ENCODE measurements around the gene EBI3. TPM values are rescaled to one million over a fixed set of nuclear protein-coding genes. Genes with fewer than 3 reads are reported as not detected.

EBI3 gene
- total RNA-seq, 6 experiments from 2014 or later: 0.17 to 0.61 (median 0.37) TPM

DNA sequence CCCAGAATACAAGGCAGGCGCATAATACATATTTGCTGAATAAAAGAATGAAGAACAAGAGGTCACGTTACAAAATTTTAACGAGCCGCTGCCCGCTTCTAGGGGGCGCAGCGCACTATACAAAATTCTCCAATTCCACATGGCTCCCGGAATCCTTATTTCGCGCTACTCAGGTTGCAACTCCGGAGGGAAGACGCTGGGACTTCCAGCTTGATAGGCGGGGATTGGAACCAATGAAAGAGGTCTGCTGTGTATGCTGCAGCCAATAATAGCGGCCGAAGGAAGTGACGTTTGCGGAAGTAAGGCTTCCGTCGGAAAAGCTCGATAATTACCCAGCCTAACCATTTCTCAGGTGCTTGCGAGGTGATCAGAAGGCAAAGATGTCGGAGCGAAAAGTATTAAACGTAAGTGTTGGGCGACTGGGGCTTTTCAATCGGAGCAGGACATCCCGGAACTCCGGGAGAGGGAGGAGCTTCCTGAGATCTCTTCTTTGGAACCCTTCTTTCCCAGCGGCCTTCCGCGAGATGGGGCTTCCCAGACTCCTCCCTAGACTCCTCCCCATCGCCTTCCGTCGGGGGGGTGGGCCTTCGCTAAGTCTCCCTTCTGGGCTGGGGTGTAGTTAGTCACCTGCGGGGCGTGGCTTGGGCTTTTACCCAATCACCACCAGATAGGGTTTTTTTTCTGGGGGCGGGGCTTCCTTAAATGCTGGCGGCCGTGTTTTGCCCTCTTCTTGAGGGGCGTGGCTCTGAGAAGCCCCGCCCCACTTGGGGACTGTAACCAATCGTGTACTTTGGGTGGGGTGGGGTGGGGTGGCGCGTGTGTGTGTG is 17.7 kb downstream of the EBI3 start, which contains the start of gene YJU2:
YJU2 (plus strand) TSS at position 314 of the 827 bp plus-strand sequence; CDS start at position 381, 67 bp downstream.
- Mint-ChIP-seq H3K27me3 (ENCODE audit: insufficient read depth) (peaks cover 9% of the 10 kb centered on the region), H3K4me3 (peak within 1 kb of the TSS; percentile 98), H3K27ac (peak within 1 kb of the TSS; percentile 100), H3K36me3 (ENCODE audit: low read depth) (peaks cover 24% of the 10 kb centered on the region), H3K9me3 (peaks cover 4% of the 10 kb centered on the region), H3K4me1 (ENCODE audit: low read depth) (peaks cover 5% of the 10 kb centered on the region)
- peak; percentile 98 for DNase-seq
- TF ChIP-seq, protein P1, sequence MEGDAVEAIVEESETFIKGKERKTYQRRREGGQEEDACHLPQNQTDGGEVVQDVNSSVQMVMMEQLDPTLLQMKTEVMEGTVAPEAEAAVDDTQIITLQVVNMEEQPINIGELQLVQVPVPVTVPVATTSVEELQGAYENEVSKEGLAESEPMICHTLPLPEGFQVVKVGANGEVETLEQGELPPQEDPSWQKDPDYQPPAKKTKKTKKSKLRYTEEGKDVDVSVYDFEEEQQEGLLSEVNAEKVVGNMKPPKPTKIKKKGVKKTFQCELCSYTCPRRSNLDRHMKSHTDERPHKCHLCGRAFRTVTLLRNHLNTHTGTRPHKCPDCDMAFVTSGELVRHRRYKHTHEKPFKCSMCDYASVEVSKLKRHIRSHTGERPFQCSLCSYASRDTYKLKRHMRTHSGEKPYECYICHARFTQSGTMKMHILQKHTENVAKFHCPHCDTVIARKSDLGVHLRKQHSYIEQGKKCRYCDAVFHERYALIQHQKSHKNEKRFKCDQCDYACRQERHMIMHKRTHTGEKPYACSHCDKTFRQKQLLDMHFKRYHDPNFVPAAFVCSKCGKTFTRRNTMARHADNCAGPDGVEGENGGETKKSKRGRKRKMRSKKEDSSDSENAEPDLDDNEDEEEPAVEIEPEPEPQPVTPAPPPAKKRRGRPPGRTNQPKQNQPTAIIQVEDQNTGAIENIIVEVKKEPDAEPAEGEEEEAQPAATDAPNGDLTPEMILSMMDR (IDR thresholded peaks at IDR 0.05): peak; percentile 74

DNA sequence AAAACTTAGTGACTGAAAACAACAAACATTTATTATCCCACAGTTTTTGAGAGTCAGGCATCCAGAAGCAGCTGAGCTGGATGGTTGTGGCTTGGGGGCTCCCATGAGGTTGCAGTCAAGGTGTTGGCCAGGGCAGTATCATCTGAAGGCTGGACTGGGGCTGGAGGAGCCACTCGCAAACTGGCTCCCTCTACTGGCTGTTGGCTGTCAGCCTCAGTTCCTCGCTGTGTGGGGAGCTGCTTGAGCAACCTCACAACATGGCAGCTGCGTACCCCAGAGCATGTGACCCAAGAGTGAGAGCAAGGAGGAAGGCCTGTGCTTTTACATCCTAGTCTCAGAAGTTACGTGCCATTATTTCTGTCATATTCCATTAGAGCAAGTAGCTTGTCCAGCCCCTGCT is 27.2 kb downstream of the EBI3 start:
- peaks cover 38% of the 10 kb centered on the region for H3K36me3 Mint-ChIP-seq (ENCODE audit: low read depth)
- no peak overlapping the region for H3K4me3 Mint-ChIP-seq
- no peak overlapping the region for H3K27ac Mint-ChIP-seq
- DNase-seq: no peak
- TF ChIP-seq, protein P1 (IDR thresholded peaks at IDR 0.05): peak; percentile 41; the same call in 1 of the 2 replicates
- no peaks in the 10 kb centered on the region; the same call in 1 of the 2 replicates for H3K9me3 Mint-ChIP-seq
- H3K4me1 Mint-ChIP-seq (ENCODE audit: low read depth): no peaks in the 10 kb centered on the region
- H3K27me3 Mint-ChIP-seq (ENCODE audit: insufficient read depth): no peaks in the 10 kb centered on the region; the same call in none of the 2 replicates

DNA sequence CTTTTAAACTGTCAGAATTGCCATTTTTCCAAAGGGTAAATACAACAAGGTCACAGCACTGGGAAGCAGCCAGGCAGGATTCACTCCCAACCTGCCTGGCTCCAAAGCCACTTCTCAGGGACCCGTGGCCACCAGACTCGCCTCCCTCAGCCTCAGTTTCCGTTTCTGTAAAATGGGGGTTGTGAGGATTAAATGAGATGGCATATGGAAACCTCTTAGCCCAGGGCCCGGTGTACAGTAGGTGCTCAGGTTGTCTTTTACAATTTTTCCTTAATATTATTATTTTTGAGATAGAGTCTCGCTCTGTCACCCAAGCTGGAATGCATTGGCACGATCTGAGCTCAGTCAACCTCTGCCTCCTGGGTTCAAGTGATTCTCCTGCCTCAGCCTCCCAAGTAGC is 27.7 kb downstream of the EBI3 start:
- DNase-seq: no peak
- H3K4me3 Mint-ChIP-seq: no peak overlapping the region
- TF ChIP-seq, protein P1 (IDR thresholded peaks at IDR 0.05): no peak
- no peak overlapping the region for H3K27ac Mint-ChIP-seq
- no peaks in the 10 kb centered on the region; the same call in none of the 2 replicates for H3K27me3 Mint-ChIP-seq (ENCODE audit: insufficient read depth)
- no peaks in the 10 kb centered on the region; the same call in 1 of the 2 replicates for H3K9me3 Mint-ChIP-seq
- H3K36me3 Mint-ChIP-seq (ENCODE audit: low read depth): peaks cover 38% of the 10 kb centered on the region
- no peaks in the 10 kb centered on the region for H3K4me1 Mint-ChIP-seq (ENCODE audit: low read depth)

DNA sequence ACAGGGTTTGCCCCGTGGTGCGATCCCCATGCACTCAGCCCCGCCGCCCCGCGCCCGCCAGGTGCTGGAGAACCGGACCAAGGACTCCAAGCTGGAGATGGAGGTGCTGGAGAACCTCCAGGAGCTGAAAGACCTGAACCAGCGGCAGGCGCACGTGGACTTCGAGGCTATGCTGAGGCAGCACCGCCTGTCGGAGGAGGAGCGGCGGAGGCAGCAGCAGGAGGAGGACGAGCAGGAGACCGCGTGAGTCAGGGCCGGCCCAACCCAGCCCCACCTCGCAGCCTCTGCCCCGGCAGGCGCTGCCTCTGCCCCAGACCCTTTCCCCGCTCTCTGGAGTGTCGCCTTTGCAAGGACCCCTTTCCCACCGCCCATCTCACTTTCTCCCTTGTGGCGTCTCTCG is 28.9 kb downstream of the EBI3 start:
- Mint-ChIP-seq H3K36me3 (ENCODE audit: low read depth) (peaks cover 31% of the 10 kb centered on the region), H3K4me3 (no peak overlapping the region), H3K4me1 (ENCODE audit: low read depth) (no peaks in the 10 kb centered on the region), H3K27me3 (ENCODE audit: insufficient read depth) (no peaks in the 10 kb centered on the region; the same call in none of the 2 replicates), H3K27ac (no peak overlapping the region), H3K9me3 (no peaks in the 10 kb centered on the region; the same call in 1 of the 2 replicates)
- no peak for DNase-seq
- TF ChIP-seq, protein P1 (IDR thresholded peaks at IDR 0.05): no peak

DNA sequence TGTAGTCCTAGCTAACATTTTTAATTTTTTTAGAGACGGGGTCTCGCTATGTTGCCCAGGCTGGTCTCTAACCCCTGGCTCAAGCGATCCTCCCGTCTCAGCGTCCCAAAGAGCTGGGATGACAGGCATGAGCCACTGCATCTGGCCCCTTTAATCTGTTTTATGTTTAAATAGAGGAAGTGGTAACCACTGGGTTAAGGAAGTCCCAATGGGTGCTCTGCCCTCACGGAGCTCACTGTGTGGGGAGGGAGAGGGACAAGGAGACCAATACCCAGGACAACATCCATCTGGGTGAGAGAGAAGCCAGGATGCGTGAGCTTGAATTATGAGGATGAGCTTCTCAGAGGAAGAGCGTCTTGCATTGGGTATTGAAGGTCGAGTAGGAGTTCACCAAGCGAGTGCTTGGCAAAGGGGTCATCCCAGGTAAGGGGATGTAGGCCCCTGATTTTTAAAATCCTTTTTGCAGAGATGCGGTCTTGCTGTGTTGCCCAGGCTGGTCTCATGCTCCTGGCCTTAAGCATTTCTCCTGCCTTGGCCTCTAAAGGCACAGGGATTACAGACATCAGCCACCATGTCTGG is 31.4 kb downstream of the EBI3 start:
- no peak overlapping the region for H3K27ac Mint-ChIP-seq

More for the DNA sequence above, 31.4 kb downstream of the EBI3 start:
- no peaks in the 10 kb centered on the region for H3K4me1 Mint-ChIP-seq (ENCODE audit: low read depth)
- no peak overlapping the region for H3K4me3 Mint-ChIP-seq
- TF ChIP-seq, protein P1 (IDR thresholded peaks at IDR 0.05): no peak
- no peak for DNase-seq
- peaks cover 17% of the 10 kb centered on the region for H3K36me3 Mint-ChIP-seq (ENCODE audit: low read depth)
- no peaks in the 10 kb centered on the region; the same call in 1 of the 2 replicates for H3K27me3 Mint-ChIP-seq (ENCODE audit: insufficient read depth)
- H3K9me3 Mint-ChIP-seq: no peaks in the 10 kb centered on the region
